Neural cell (in vitro differentiated cells): ENCODE data around the gene RAD23B. TPM values are rescaled to one million over a fixed set of nuclear protein-coding genes. Genes with fewer than 3 reads are reported as not detected.

Source experiments
- H2AFZ ChIP-seq: fragments of 200-600, 300-800 bp; sonication (generic), shearing (Covaris generic); 2 replicates; pipeline ENCODE4 v1.6.0; 2014; ENCODE audit warnings: low read depth, mild to moderate bottlenecking, antibody characterized with exemption, low read length, moderate library complexity
- H3F3A ChIP-seq: fragments of 200-600 bp; shearing (Covaris generic); 2 replicates; pipeline ENCODE4 v1.6.1; 2016; ENCODE audit warnings: mild to moderate bottlenecking, moderate library complexity, mixed read lengths, antibody characterized with exemption, low read length; ENCODE audit not compliant: insufficient read depth, poor library complexity, severe bottlenecking
- H3K27ac ChIP-seq: fragments of 200-600, 300-800 bp; sonication (generic), shearing (Covaris generic); 2 replicates; pipeline ENCODE4 v1.5.1; 2014; ENCODE audit warnings: mild to moderate bottlenecking, low read length, moderate library complexity
- H3K27me3 ChIP-seq: fragments of 300-800, 200-600 bp; sonication (generic), shearing (Covaris generic); 2 replicates; pipeline ENCODE4 v1.6.0; 2014; ENCODE audit warnings: mild to moderate bottlenecking, low read depth, low read length, moderate library complexity; ENCODE audit not compliant: insufficient read depth
- H3K36me3 ChIP-seq: fragments of 300-800, 200-600 bp; sonication (generic), shearing (Covaris generic); 2 replicates; pipeline ENCODE4 v1.5.1; 2014; ENCODE audit warnings: mild to moderate bottlenecking, antibody characterized with exemption, low read length, moderate library complexity; ENCODE audit not compliant: insufficient read depth
- H3K4me2 ChIP-seq: fragments of 300-800, 200-600 bp; sonication (generic), shearing (Covaris generic); 2 replicates; pipeline ENCODE4 v1.6.0; 2014; ENCODE audit warnings: mild to moderate bottlenecking, low read length
- H3K4me3 ChIP-seq: fragments of 300-800, 200-600 bp; sonication (generic), shearing (Covaris generic); 2 replicates; pipeline ENCODE4 v1.5.1; 2014; ENCODE audit warnings: mild to moderate bottlenecking, low read length, moderate library complexity
- H3K79me2 ChIP-seq: fragments of 200-600 bp; shearing (Covaris generic); replicated peaks from 2 replicates; pipeline ENCODE4 v1.6.0; 2014; ENCODE audit warnings: mild to moderate bottlenecking, low read length, moderate library complexity; ENCODE audit not compliant: insufficient read depth
- H3K9ac ChIP-seq: fragments of 300-800, 200-600 bp; sonication (generic), shearing (Covaris generic); 2 replicates; pipeline ENCODE4 v1.6.1; 2016; ENCODE audit warnings: mild to moderate bottlenecking, low read length, mixed read lengths
- H3K9me2 ChIP-seq: fragments of 200-600 bp; shearing (Covaris generic); 2 replicates; pipeline ENCODE4 v1.6.1; 2016; ENCODE audit warnings: mild to moderate bottlenecking, low read length, mixed read lengths; ENCODE audit not compliant: insufficient read depth
- H3K9me3 ChIP-seq: fragments of 200-600, 300-800 bp; sonication (generic), shearing (Covaris generic); 2 replicates; pipeline ENCODE4 v1.6.1; 2016; ENCODE audit warnings: mild to moderate bottlenecking, mixed run types, low read length, moderate library complexity, mixed read lengths
- H4K20me1 ChIP-seq: fragments of 200-600 bp; shearing (Covaris generic); 2 replicates; pipeline ENCODE4 v1.6.1; 2016; ENCODE audit warnings: mild to moderate bottlenecking, mixed run types; ENCODE audit not compliant: insufficient read depth
- EP300 ChIP-seq: fragments of 450-650 bp; conservative IDR thresholded peaks from 2 replicates; pipeline ENCODE4 v1.6.1; 2014; ENCODE audit warnings: antibody characterized with exemption, mild to moderate bottlenecking, moderate library complexity; ENCODE audit not compliant: poor library complexity, severe bottlenecking
- EZH2 ChIP-seq: fragments of 200-600, 300-800 bp; shearing (Covaris generic), sonication (generic); IDR thresholded peaks from 2 replicates; pipeline ENCODE4 v1.6.1; 2014; ENCODE audit warnings: antibody characterized with exemption, low read length, borderline replicate concordance, mild to moderate bottlenecking; ENCODE audit not compliant: insufficient read depth, poor library complexity, severe bottlenecking
- MXI1 ChIP-seq: fragments of 450-650 bp; conservative IDR thresholded peaks from 2 replicates; pipeline ENCODE4 v1.6.1; 2014; ENCODE audit warnings: antibody characterized with exemption, mild to moderate bottlenecking; ENCODE audit not compliant: poor library complexity, severe bottlenecking
- POLR2AphosphoS5 ChIP-seq: IDR thresholded peaks from 2 replicates; pipeline ENCODE4 v1.6.1; 2012
- RAD21 ChIP-seq: fragments of 450-650 bp; conservative IDR thresholded peaks from 2 replicates; pipeline ENCODE4 v1.6.1; 2014; ENCODE audit warnings: antibody characterized with exemption, mild to moderate bottlenecking, moderate library complexity
- REST ChIP-seq: IDR thresholded peaks from 2 replicates; pipeline ENCODE4 v1.6.1; 2012; ENCODE audit warnings: borderline replicate concordance
- SMC3 ChIP-seq: fragments of 450-650 bp; conservative IDR thresholded peaks from 2 replicates; pipeline ENCODE4 v1.6.1; 2014; ENCODE audit warnings: antibody characterized with exemption, mild to moderate bottlenecking, moderate library complexity; ENCODE audit not compliant: poor library complexity
- TAF1 ChIP-seq: IDR thresholded peaks from 2 replicates; pipeline ENCODE4 v1.6.1; 2012; ENCODE audit warnings: low read depth
- polyA plus RNA-seq: library from polyadenylated mRNA; depleted of rRNA; stranded (reverse); fragments of >200 nt; gene quantifications from 2 replicates; pipeline ENCODE4 v1.2.3, GENCODE V29; 2014
- TF ChIP-seq, protein P1 (sequence below): fragments of 450-650 bp; IDR thresholded peaks from 2 replicates; pipeline ENCODE4 v1.5.1; 2014; ENCODE audit warnings: antibody characterized with exemption, mild to moderate bottlenecking, moderate library complexity; ENCODE audit not compliant: poor library complexity, severe bottlenecking

Gene RAD23B
- polyA plus RNA-seq, 1 donor from 2014 or later: 97.3 TPM

DNA sequence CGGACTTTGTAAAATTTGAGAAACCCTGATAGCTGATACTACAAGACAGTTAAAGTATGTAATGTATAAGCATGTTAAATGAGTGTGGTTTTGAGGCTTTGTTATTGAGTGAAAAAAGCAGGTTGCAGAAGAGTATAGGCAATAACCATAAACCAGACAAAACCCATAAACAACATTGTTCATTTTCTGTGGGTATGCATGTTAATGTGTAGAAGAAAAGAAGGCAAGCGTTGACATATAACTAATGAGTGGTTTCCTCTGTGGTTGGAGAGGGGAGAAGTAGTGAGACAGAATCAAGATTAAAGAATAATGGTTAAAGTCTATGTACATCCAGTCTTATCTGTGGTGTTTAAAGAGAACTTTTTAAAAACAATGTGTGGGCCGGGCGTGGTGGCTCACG lies 26.2 kb downstream of the RAD23B start:
- H3K4me3 ChIP-seq: no peak overlapping the region
- H3K9me3 ChIP-seq: no peaks in the 10 kb centered on the region
- H3K36me3 ChIP-seq: peaks cover 12% of the 10 kb centered on the region
- peaks cover 36% of the 10 kb centered on the region for H3K79me2 ChIP-seq
- no peak overlapping the region for H3K9ac ChIP-seq
- no peaks in the 10 kb centered on the region for H3K9me2 ChIP-seq
- H2AFZ ChIP-seq: no peak overlapping the region
- no peak overlapping the region for H3K4me2 ChIP-seq
- no peaks in the 10 kb centered on the region for H3F3A ChIP-seq
- H4K20me1 ChIP-seq: no peaks in the 10 kb centered on the region
- no peaks in the 10 kb centered on the region for H3K27me3 ChIP-seq
- H3K27ac ChIP-seq: no peak overlapping the region
- TF ChIP-seq SMC3: no peak
- TF ChIP-seq RAD21: no peak
- TF ChIP-seq MXI1: no peak
- TF ChIP-seq EP300: no peak
- no peak for TF ChIP-seq REST
- TF ChIP-seq TAF1: no peak
- TF ChIP-seq EZH2: no peak
- TF ChIP-seq POLR2AphosphoS5: no peak
- TF ChIP-seq, protein P1, sequence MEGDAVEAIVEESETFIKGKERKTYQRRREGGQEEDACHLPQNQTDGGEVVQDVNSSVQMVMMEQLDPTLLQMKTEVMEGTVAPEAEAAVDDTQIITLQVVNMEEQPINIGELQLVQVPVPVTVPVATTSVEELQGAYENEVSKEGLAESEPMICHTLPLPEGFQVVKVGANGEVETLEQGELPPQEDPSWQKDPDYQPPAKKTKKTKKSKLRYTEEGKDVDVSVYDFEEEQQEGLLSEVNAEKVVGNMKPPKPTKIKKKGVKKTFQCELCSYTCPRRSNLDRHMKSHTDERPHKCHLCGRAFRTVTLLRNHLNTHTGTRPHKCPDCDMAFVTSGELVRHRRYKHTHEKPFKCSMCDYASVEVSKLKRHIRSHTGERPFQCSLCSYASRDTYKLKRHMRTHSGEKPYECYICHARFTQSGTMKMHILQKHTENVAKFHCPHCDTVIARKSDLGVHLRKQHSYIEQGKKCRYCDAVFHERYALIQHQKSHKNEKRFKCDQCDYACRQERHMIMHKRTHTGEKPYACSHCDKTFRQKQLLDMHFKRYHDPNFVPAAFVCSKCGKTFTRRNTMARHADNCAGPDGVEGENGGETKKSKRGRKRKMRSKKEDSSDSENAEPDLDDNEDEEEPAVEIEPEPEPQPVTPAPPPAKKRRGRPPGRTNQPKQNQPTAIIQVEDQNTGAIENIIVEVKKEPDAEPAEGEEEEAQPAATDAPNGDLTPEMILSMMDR: no peak

DNA sequence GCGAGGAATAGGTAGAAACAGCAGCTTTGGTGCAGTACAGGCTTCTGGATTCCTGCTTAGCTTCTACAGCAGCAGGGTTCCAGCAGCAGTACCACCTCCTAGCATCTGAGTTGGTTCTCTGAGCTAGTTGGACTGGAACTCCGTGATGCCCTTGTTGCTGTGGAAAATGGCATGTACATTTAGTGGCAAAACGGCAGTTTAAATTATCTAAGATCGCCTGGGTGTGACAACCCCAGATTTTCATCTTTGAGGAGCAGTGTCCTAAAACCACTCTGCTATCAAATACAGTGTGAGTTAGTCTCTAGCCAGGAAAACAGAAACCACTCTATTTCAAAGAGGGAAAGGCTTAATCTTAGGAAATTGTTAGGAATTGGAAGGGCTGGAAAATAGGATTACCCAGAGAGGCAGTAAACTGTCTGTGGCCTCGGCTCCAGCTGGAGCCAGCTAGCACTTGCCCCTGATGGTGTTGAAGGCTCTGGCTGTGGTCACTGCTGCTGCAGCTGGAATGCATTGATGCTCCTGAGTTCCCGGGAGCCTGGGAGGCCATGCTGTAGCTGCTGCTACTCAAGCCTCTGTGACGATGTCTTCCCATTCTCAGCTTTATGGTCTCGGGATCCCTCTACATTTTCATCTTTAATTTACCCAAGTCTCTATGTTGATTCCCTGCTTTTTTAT lies 29.4 kb downstream of the RAD23B start:
- no peak overlapping the region for H3K27ac ChIP-seq
- no peaks in the 10 kb centered on the region for H3F3A ChIP-seq
- TF ChIP-seq EP300: no peak
- TF ChIP-seq, protein P1: no peak
- TF ChIP-seq SMC3: no peak
- TF ChIP-seq REST: no peak
- TF ChIP-seq TAF1: no peak
- no peak for TF ChIP-seq RAD21
- no peaks in the 10 kb centered on the region for H3K9me2 ChIP-seq
- H4K20me1 ChIP-seq: no peaks in the 10 kb centered on the region
- no peaks in the 10 kb centered on the region for H3K27me3 ChIP-seq
- H3K4me3 ChIP-seq: no peak overlapping the region
- H3K9ac ChIP-seq: no peak overlapping the region
- no peak overlapping the region for H2AFZ ChIP-seq
- peaks cover 44% of the 10 kb centered on the region for H3K79me2 ChIP-seq
- no peaks in the 10 kb centered on the region for H3K9me3 ChIP-seq
- peaks cover 15% of the 10 kb centered on the region for H3K36me3 ChIP-seq
- no peak overlapping the region for H3K4me2 ChIP-seq
